Omental fat pad (tissue), 4 donors: ENCODE measurements around the gene SYNE2. TPM values are rescaled to one million over a fixed set of nuclear protein-coding genes. Genes with fewer than 3 reads are reported as not detected.

Experiments
- ATAC-seq: fragments of 150-250 bp; one replicate; pipeline ENCODE4 v1.9.1; 2016; ENCODE audit warnings: mild to moderate bottlenecking, moderate library complexity; ENCODE audit not compliant: low FRiP score
- DNase-seq: peaks from one replicate; pipeline ENCODE4 v3.0.0-alpha.2; 2019; ENCODE audit warnings: low spot score
- total RNA-seq, 4 donors: library from RNA; depleted of rRNA; stranded (reverse); fragments of >200 nt; gene quantifications; one replicate each; pipeline ENCODE4 v1.1.0, GENCODE V29; 2016
- TF ChIP-seq, protein P1 (sequence below), 3 donors: fragments of 450-650 bp; IDR thresholded peaks; one replicate each; pipeline ENCODE4 v1.5.1; 2016 to 2017; ENCODE audit warnings: antibody characterized with exemption in 3 of 3, mild to moderate bottlenecking in 3 of 3, moderate library complexity in 2 of 3

Gene SYNE2
- total RNA-seq, 4 donors from 2014 or later: 162 to 274 (median 207) TPM

DNA sequence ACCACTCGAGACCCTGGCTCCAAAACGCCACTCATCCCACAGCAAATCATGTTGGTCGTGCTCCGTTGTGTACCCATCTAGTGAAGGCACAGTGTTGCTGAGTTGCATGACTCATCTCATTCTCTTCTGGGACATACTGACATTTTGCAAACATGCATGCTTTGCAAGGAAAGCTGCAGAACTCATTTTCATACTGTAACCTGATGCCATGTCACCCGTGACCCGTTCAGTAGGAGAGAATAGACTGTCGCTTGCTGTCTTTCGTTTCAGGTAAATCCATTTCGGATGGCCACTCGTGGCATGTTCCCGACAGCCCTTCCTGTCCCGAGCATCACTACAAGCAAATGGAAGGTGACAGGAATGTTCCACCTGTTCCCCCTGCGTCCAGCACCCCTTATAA, 363.2 kb downstream of the SYNE2 start:
- TF ChIP-seq, protein P1, sequence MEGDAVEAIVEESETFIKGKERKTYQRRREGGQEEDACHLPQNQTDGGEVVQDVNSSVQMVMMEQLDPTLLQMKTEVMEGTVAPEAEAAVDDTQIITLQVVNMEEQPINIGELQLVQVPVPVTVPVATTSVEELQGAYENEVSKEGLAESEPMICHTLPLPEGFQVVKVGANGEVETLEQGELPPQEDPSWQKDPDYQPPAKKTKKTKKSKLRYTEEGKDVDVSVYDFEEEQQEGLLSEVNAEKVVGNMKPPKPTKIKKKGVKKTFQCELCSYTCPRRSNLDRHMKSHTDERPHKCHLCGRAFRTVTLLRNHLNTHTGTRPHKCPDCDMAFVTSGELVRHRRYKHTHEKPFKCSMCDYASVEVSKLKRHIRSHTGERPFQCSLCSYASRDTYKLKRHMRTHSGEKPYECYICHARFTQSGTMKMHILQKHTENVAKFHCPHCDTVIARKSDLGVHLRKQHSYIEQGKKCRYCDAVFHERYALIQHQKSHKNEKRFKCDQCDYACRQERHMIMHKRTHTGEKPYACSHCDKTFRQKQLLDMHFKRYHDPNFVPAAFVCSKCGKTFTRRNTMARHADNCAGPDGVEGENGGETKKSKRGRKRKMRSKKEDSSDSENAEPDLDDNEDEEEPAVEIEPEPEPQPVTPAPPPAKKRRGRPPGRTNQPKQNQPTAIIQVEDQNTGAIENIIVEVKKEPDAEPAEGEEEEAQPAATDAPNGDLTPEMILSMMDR (IDR thresholded peaks at IDR 0.05): no peak

DNA sequence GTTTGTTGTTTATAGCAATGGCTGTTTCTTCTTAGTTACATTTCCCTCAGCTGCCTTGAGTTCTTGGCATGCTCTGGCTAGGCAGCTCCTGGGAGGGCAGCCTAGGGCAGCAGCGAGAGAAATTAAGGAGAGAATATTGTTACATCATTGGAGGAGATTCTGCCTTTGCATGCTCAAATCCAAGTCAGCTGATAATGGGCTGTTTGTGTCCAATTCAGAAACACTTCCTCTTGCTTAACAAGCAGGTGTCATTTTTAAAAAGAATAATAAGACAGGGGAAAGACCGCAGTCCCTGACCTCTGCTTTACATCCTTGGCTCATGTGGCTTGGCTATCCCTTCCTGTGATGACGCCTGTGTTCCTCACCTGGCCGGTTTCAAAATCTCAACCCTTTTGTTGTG, 364.5 kb downstream of the SYNE2 start:
- no peak for DNase-seq
- no peak for ATAC-seq
- TF ChIP-seq, protein P1 (IDR thresholded peaks at IDR 0.05): no peak

More for the DNA sequence above, 363.2 kb downstream of the SYNE2 start:
- no peak for DNase-seq
- no peak for ATAC-seq

DNA sequence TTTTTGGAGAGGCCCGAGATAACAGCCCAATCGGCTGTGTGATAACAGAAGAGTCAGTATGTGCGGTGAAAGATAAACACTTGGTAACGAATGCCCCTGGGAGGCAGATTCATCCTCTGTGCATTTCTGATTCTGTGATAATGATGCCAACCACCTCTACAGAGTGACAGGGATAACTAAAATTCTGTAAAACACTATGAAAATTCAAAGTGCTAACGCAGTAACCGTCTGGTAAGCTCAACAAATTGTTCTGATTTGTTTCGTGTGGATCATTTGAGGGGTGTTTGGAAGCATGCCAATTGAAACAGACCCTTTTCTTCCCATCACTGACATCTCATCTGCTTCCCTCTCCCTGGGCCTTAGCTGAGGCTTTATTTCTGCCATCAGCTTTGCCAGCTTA, 365.0 kb downstream of the SYNE2 start:
- ATAC-seq (no peak), DNase-seq (no peak)
- TF ChIP-seq, protein P1 (IDR thresholded peaks at IDR 0.05): no peak

DNA sequence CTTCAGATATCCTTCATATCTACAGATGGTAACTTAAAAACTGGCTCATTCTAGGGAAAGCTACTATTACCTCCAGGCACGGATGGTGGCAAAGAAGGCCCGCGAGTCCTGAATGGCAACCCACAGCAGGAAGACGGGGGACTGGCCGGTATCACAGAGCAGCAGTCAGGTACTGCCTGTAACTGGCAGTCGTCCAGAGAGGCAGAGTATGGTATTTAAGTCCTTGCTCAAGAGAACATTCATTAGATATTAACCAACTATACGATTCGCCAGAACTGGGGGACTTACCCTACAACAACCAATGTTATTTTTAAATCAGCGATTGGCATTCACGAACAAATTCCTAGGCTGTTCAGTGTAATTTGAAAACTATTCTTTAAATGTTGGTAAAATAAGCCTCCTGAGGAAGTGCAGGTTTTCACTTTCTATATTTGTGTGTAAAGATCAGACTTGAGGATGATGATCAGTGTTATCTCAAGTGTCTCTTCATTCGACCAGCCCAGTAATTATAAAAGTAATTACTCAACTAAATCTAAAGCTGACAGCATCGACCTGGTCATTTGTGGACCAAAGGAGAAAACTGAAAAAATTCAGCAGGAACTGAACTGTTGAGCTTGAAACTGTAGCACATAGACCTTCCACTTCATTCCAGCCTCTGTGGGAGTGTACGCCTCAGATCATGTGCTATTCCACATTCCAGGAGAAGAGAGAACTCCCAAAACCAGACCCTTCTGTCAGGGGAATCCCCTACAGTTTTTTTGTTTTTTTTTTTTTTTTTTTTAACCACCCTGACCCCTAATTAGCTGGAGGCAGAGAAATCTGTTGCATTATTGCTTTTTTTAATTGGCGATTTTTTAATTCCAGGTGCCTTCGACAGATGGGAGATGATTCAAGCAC, 365.8 kb downstream of the SYNE2 start:
- ATAC-seq: peak; percentile 57
- TF ChIP-seq, protein P1 (IDR thresholded peaks at IDR 0.05): no peak
- DNase-seq: no peak

DNA sequence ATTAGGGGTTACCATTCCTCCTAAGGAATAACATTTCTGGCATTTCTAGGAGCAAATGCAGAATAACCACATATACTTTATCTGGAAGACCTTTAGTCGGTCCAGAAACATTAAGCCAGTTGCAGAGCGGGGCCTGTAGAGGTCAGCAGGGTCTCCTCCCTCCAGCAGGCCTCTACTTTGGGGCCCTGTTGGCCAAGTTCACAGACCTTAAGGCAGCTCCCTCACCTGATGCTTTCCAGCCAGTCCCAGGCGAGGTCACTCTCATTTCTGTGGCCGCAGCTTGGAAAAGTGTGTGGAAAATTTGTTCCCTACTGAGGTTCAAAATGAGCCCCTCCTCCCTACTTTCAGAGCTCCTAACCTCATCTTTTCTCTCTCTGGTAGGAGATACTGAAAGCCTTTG, 367.3 kb downstream of the SYNE2 start:
- DNase-seq (no peak), ATAC-seq (no peak)
- TF ChIP-seq, protein P1 (IDR thresholded peaks at IDR 0.05): no peak

DNA sequence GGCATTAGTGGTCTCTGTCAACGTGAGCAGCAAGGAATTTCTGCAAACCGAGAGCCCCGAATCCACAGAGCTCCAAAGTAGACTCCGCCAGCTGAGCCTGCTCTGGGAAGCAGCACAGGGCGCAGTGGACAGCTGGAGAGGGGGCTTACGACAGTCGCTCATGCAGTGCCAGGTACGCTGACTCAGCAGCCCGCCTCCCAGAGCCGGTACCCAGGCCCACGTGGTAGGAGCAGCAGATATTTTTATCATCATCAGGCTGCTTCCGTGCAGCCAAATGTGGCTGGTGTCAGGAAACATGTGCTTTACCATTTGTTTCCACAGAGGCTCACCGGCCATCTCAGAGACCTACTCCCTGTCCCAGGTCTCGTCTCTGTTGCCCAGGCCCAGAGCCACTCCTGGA, 367.7 kb downstream of the SYNE2 start:
- TF ChIP-seq, protein P1 (IDR thresholded peaks at IDR 0.05): no peak
- DNase-seq: no peak
- no peak for ATAC-seq
